Left lung (tissue), 10 donors: ENCODE results near the gene TSPYL4. TPM values are rescaled to one million over a fixed set of nuclear protein-coding genes. Genes with fewer than 3 reads are reported as not detected.
A peak's percentile ranks its signal among the peaks of the same experiment; 100 is the strongest.

Experiments used
- ATAC-seq: fragments of 200-7000 bp; cut with Tn5 transposase; one replicate; pipeline ENCODE4 v1.9.1; 2020; ENCODE audit warnings: moderate library complexity
- DNase-seq, 4 donors: peaks; one replicate each; pipeline ENCODE4 v3.0.0-alpha.2; 2013 to 2020
- H3K27ac ChIP-seq, 2 donors: fragments of 200-600 bp; sonication (generic) in 1 of 2; one replicate each; pipeline versions ENCODE4 v1.5.0 to v1.8.0; 2020 to 2021
- H3K27me3 ChIP-seq, 2 donors: fragments of 200-600 bp; sonication (generic) in 1 of 2; one replicate each; pipeline versions ENCODE4 v1.5.0 to v1.8.0; 2020 to 2021
- H3K36me3 ChIP-seq, 2 donors: fragments of 200-600 bp; sonication (generic) in 1 of 2; one replicate each; pipeline versions ENCODE4 v1.5.0 to v1.8.0; 2020 to 2021
- H3K4me1 ChIP-seq, 2 donors: fragments of 200-600 bp; one replicate each; pipeline ENCODE4 v1.8.0; 2021
- H3K4me3 ChIP-seq, 2 donors: fragments of 200-600 bp; sonication (generic) in 1 of 2; one replicate each; pipeline versions ENCODE4 v1.5.0 to v1.8.0; 2020 to 2021; ENCODE audit warnings: mild to moderate bottlenecking in 1 of 2
- H3K9me3 ChIP-seq, 2 donors: fragments of 200-600 bp; sonication (generic) in 1 of 2; one replicate each; pipeline versions ENCODE4 v1.5.0 to v1.8.0; 2020 to 2021
- intact Hi-C, 2 donors: fragments of 100-400 bp; cut with DNase I; formaldehyde crosslinking; loops; one replicate each; pipeline versions ENCODE4 v1.11.2 to v1.14.2; 2022
- polyA plus RNA-seq, 6 donors: library from polyadenylated mRNA; unstranded; fragments of 120-200 nt; gene quantifications; one replicate each; pipeline ENCODE4 v1.2.1, GENCODE V29; 2013; ENCODE audit not compliant: insufficient read length in 6 of 6
- total RNA-seq, 2 donors: library from RNA; stranded (reverse); fragmentation: NEBNext Ultra II Directional; extraction: Animal tissue kit (Norgen Biotek cat#: 25700); gene quantifications; one replicate each; pipeline ENCODE4 v1.2.1, GENCODE V29; 2021
- TF ChIP-seq, protein P1 (sequence below), 2 donors: fragments of 200-600 bp; sonication (generic) in 1 of 2; IDR thresholded peaks; one replicate each; pipeline versions ENCODE4 v1.5.0 to v1.8.0; 2021; ENCODE audit warnings: antibody characterized with exemption in 2 of 2
- donor health status: DM: no; HTN: yes; CAD: no.
- donor health status: DM: no; HTN: no; CAD: no.

TSPYL4 gene
- total and polyA plus RNA-seq, 8 donors = 10.2 to 53.8 (median 48.8) TPM

DNA sequence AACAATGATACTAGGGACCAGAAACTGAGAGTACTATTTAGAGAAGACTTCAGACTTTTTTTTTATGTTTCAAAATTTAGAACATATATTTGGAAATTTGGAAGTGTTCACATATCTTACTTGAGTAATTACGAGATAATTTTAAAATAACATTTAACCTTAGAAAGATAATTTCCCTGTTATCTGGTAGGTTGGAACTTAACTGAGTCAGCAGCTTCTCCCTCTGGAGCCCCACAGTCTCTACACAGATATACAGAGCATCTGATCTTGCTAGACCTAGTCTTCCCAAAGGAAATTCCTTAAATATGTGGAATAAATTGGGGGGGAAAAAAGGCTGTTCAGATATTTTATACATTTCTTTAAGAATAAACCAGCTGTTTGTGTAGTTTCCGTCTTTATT is 48.6 kb downstream of the TSPYL4 start:
- H3K4me3 ChIP-seq = no peak overlapping the region
- H3K4me1 ChIP-seq = peaks cover 0 to 4% of the 10 kb centered on the region in 2 donors
- no peaks in the 10 kb centered on the region for H3K27me3 ChIP-seq
- no peaks in the 10 kb centered on the region for H3K36me3 ChIP-seq
- TF ChIP-seq, protein P1, sequence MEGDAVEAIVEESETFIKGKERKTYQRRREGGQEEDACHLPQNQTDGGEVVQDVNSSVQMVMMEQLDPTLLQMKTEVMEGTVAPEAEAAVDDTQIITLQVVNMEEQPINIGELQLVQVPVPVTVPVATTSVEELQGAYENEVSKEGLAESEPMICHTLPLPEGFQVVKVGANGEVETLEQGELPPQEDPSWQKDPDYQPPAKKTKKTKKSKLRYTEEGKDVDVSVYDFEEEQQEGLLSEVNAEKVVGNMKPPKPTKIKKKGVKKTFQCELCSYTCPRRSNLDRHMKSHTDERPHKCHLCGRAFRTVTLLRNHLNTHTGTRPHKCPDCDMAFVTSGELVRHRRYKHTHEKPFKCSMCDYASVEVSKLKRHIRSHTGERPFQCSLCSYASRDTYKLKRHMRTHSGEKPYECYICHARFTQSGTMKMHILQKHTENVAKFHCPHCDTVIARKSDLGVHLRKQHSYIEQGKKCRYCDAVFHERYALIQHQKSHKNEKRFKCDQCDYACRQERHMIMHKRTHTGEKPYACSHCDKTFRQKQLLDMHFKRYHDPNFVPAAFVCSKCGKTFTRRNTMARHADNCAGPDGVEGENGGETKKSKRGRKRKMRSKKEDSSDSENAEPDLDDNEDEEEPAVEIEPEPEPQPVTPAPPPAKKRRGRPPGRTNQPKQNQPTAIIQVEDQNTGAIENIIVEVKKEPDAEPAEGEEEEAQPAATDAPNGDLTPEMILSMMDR (IDR thresholded peaks at IDR 0.05) = no peak
- DNase-seq = no peak
- peak overlapping the region in 1 of 2 donors; percentile 15 for H3K27ac ChIP-seq
- H3K9me3 ChIP-seq = no peaks in the 10 kb centered on the region
- ATAC-seq = no peak
- intact Hi-C loops = no loop called here

DNA sequence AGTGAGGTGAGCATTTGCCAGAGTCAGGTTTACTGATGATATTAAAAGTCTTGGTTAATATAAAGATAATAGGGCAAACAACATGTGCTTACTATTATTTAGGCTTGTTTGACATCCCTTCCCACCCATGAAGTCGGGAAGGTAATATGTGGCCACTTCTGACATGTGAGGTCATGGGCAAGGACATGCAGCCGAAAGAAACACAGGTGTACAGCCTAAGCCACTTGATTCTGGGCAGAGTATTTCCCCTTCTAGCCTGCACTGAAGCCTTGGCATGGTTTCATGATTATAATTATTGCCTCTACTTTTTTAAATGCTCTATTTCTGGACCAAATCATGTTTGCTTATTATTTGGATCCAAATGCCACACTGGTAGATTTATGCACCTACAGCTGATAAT is 52.3 kb downstream of the TSPYL4 start:
- ATAC-seq (peak; percentile 22), DNase-seq (no peak)

DNA sequence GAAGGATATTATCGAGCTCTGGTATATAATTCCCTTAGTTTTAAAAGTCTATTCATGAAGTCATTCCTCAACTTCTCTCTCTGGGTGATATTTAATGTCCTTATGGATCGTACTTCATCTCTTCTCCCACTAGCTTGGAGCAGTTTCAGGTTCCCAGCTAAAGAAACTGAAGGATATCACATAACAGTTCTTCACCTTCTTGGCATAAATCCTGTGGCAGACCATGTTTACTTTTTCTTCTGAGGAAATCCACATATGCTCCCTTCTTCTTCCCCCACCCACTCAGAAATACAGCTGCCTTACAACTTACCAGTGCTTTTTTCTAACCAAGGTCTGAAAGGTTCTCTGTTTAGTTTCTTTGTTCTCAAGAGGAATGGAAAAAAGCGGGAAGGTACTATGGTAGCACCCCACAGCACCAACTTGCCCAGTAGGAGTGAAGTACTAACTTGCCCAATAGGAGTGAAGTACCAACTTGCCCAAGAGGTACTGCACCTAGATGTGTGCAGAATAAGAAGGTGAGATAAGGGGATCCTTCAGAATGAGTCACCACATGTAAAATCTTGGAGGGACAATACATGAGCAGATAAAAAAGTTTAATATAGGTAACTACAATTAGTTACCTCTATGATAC is 53.1 kb downstream of the TSPYL4 start:
- intact Hi-C loops = no loop called here
- no peaks in the 10 kb centered on the region for H3K4me1 ChIP-seq
- peak in 2 of 4 donors; percentile 53 to 79 for DNase-seq
- H3K9me3 ChIP-seq = no peaks in the 10 kb centered on the region
- H3K27ac ChIP-seq = peak overlapping the region in 1 of 2 donors; percentile 40
- H3K27me3 ChIP-seq = no peaks in the 10 kb centered on the region
- TF ChIP-seq, protein P1 (IDR thresholded peaks at IDR 0.05) = no peak
- no peak overlapping the region for H3K4me3 ChIP-seq
- peak; percentile 93 for ATAC-seq
- no peaks in the 10 kb centered on the region for H3K36me3 ChIP-seq

More for the DNA sequence above, 52.3 kb downstream of the TSPYL4 start:
- Histone ChIP-seq H3K9me3 (no peaks in the 10 kb centered on the region), H3K4me3 (no peak overlapping the region), H3K27me3 (no peaks in the 10 kb centered on the region), H3K4me1 (peaks cover 0 to 4% of the 10 kb centered on the region in 2 donors), H3K36me3 (no peaks in the 10 kb centered on the region), H3K27ac (no peak overlapping the region)
- TF ChIP-seq, protein P1 (IDR thresholded peaks at IDR 0.05) = no peak
- intact Hi-C loops = no loop called here

Other genes with a start within 250 kb of the TSPYL4 start
- gene FRK, start 193.2 kb downstream of the TSPYL4 start, total RNA-seq = 10 to 100 TPM in 1 of 2 donors, 1 to 10 TPM in 1; 8.5 to 16.1 TPM
- 1 to 10 TPM; 3.1 to 4.8 (median 4.1) TPM for gene FRK, start 193.2 kb downstream of the TSPYL4 start, polyA plus RNA-seq
- gene NT5DC1, start 153.2 kb downstream of the TSPYL4 start, total RNA-seq = 10 to 100 TPM; 36.9 to 48.3 TPM
- 10 to 100 TPM; 42.1 to 56.8 (median 53.7) TPM for gene NT5DC1, start 153.2 kb downstream of the TSPYL4 start, polyA plus RNA-seq
- gene COL10A1, start 127.9 kb downstream of the TSPYL4 start, total RNA-seq = 10 to 100 TPM in 1 of 2 donors, not detected in 1; 26.6 TPM
- gene COL10A1, start 127.9 kb downstream of the TSPYL4 start, polyA plus RNA-seq = under 1 TPM; 0.18 to 0.45 (median 0.31) TPM
- gene TSPYL1, start 25.9 kb upstream of the TSPYL4 start, total RNA-seq = 10 to 100 TPM; 61.9 to 89.3 TPM
- gene TSPYL1, start 25.9 kb upstream of the TSPYL4 start, polyA plus RNA-seq = 100 to 1,000 TPM in 1 of 6 donors, 10 to 100 TPM in 5; 65.6 to 100 (median 81.5) TPM
- gene DSE, start 116.9 kb upstream of the TSPYL4 start, total RNA-seq = 10 to 100 TPM; 39.7 to 85.6 TPM
- 10 to 100 TPM; 45.1 to 55.1 (median 51.0) TPM for gene DSE, start 116.9 kb upstream of the TSPYL4 start, polyA plus RNA-seq
- 1 to 10 TPM; 2.1 to 6.4 TPM for gene CALHM6, start 207.3 kb upstream of the TSPYL4 start, total RNA-seq
- 1 to 10 TPM; 2.1 to 9.1 (median 6.2) TPM for gene CALHM6, start 207.3 kb upstream of the TSPYL4 start, polyA plus RNA-seq